Parathyroid adenoma (tissue), 2 donors: ENCODE data around the gene ETS1.

ENCODE experiments used
- H2AFZ ChIP-seq: fragments of 300-600 bp; sonication (generic); one replicate; pipeline ENCODE4 v1.7.0; 2017; ENCODE audit warnings: antibody characterized with exemption, mild to moderate bottlenecking
- H3K27ac ChIP-seq: fragments of 300-600 bp; sonication (generic); one replicate; pipeline ENCODE4 v1.7.0; 2017
- H3K27me3 ChIP-seq: fragments of 300-600 bp; sonication (generic); one replicate; pipeline ENCODE4 v1.7.0; 2017; ENCODE audit warnings: low read length; ENCODE audit not compliant: control insufficient read depth, insufficient read depth
- H3K36me3 ChIP-seq: fragments of 300-600 bp; sonication (generic); one replicate; pipeline ENCODE4 v1.7.0; 2017; ENCODE audit warnings: low read length; ENCODE audit not compliant: control insufficient read depth, insufficient read depth
- H3K4me1 ChIP-seq: fragments of 300-600 bp; sonication (generic); one replicate; pipeline ENCODE4 v1.7.0; 2017; ENCODE audit warnings: control low read depth
- H3K4me2 ChIP-seq: fragments of 300-600 bp; sonication (generic); one replicate; pipeline ENCODE4 v1.7.0; 2017; ENCODE audit warnings: low read length
- H3K4me3 ChIP-seq: fragments of 300-600 bp; sonication (generic); one replicate; pipeline ENCODE4 v1.7.0; 2017; ENCODE audit warnings: low read depth, low read length
- H3K79me2 ChIP-seq: fragments of 300-600 bp; sonication (generic); one replicate; pipeline ENCODE4 v1.7.0; 2017; ENCODE audit warnings: control low read depth
- H3K9ac ChIP-seq: fragments of 300-600 bp; sonication (generic); one replicate; pipeline ENCODE4 v1.7.0; 2017; ENCODE audit warnings: mild to moderate bottlenecking
- H3K9me3 ChIP-seq: fragments of 300-600 bp; sonication (generic); one replicate; pipeline ENCODE4 v1.7.0; 2017; ENCODE audit warnings: low read length; ENCODE audit not compliant: control insufficient read depth
- TF ChIP-seq, protein P1 (sequence below): fragments of 300-600 bp; sonication (generic); IDR thresholded peaks from one replicate; pipeline ENCODE4 v1.7.0; 2017; ENCODE audit warnings: antibody characterized with exemption, mild to moderate bottlenecking
- donor health status: primary hyperparathyroidism.

ETS1 gene

DNA sequence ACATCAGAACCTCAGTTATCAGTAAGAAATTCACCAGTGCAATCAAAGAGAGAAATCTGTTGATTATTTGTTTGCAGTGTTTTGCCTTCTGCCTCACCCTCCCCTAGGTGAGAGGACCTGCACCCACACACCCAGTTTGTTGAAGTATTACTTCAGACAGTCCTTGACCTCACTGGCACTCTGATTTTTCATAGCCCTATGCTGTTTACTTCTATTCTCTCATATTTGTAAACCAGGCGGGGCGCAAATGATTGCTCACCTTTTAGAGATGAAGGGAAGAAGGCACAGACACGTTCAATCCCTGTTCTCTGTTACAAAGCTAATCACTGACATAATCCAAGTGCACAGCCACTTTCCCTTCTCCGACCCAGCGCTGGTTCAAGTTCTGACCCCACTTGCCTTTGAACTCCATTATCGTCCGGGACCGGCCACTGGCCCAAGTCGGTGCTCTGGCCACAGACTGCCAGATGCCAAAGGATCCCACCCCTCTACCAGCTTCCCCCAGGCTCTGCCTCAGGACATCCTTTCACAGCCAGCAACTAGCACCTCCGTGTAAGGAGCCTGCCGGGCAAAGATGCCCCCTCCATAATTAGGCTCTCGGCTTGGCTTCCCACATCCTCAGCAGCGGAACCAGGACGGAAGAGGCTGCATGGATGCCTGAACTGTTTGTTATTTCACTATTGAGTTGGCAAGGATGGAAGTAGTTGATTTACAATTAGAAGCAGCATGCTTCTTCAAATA lies 1.7 kb downstream of the ETS1 start:
- TF ChIP-seq, protein P1, sequence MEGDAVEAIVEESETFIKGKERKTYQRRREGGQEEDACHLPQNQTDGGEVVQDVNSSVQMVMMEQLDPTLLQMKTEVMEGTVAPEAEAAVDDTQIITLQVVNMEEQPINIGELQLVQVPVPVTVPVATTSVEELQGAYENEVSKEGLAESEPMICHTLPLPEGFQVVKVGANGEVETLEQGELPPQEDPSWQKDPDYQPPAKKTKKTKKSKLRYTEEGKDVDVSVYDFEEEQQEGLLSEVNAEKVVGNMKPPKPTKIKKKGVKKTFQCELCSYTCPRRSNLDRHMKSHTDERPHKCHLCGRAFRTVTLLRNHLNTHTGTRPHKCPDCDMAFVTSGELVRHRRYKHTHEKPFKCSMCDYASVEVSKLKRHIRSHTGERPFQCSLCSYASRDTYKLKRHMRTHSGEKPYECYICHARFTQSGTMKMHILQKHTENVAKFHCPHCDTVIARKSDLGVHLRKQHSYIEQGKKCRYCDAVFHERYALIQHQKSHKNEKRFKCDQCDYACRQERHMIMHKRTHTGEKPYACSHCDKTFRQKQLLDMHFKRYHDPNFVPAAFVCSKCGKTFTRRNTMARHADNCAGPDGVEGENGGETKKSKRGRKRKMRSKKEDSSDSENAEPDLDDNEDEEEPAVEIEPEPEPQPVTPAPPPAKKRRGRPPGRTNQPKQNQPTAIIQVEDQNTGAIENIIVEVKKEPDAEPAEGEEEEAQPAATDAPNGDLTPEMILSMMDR = no peak
- peak overlapping the region; percentile 39 for H3K27ac ChIP-seq

DNA sequence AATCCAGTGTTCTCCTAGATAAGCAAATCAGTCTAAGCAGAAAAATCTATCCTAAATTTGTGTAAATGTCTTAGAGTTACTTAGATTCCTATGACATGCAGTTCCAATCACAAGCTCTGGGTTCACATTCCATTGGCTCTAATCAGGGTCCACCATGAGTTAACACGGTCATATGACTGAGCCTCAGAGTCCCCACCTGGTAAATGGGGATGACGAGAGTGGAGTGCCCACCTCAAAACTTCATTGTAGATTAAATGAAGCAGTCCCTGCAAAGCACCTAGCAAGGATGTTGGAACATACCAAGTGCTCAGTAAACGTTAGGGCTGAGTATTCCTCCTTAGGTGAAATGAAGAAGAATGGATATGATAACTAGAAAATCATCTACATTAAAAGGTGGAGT lies 3.1 kb downstream of the ETS1 start:
- no peak overlapping the region for H3K9ac ChIP-seq
- no peak overlapping the region for H2AFZ ChIP-seq
- no peaks in the 10 kb centered on the region for H3K4me1 ChIP-seq
- TF ChIP-seq, protein P1 = no peak
- H3K4me2 ChIP-seq = no peak overlapping the region
- no peaks in the 10 kb centered on the region for H3K36me3 ChIP-seq
- no peaks in the 10 kb centered on the region for H3K27me3 ChIP-seq
- H3K4me3 ChIP-seq = no peak overlapping the region
- no peak overlapping the region for H3K27ac ChIP-seq
- no peaks in the 10 kb centered on the region for H3K9me3 ChIP-seq
- H3K79me2 ChIP-seq = no peaks in the 10 kb centered on the region

More for the DNA sequence above, 1.7 kb downstream of the ETS1 start:
- H3K27me3 ChIP-seq = no peaks in the 10 kb centered on the region
- H3K4me2 ChIP-seq = no peak overlapping the region
- no peak overlapping the region for H3K9ac ChIP-seq
- H3K79me2 ChIP-seq = no peaks in the 10 kb centered on the region
- peak overlapping the region; percentile 23 for H3K4me3 ChIP-seq
- no peak overlapping the region for H2AFZ ChIP-seq
- no peaks in the 10 kb centered on the region for H3K9me3 ChIP-seq
- no peaks in the 10 kb centered on the region for H3K36me3 ChIP-seq
- no peaks in the 10 kb centered on the region for H3K4me1 ChIP-seq

DNA sequence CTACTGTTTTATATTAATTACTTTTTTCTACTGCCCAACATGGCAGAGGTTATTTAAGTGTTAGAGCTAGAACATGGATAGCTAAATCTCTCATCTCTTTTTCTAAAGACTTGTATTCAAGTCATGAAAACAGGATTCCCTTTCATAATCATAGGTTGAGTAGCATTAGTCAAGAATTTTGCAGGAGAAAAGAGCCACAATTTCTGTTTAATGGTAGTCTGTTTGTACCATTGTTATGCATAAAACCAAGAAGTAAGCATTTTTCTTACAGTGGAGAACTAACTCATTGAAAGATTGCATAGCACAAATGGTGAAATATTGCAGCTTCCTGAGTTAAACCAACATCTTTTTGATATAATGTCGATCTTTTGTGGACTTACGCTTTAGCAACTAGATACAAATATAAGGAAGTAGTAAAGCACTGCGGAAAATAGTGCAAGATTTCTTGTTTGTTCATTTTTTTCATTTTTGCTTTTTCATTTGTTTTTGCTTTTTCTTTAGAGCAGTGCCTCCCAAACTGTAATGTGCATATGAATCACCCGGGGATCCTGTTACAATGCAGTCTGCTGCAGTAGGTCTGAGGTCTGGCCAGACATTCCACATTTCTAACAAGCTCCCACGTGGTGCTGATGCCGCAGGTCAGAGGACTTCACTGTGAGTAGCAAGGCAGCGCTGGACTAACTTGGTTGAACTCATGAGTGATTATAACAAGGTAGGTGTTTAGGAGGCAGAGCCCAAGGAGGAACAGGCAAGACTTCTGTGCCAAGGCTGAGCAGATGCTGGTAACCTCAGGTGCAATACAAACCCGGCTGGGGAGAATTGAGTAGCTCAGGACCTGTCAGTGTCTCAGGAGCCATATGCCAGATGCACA lies 4.6 kb downstream of the ETS1 start:
- Histone ChIP-seq H3K36me3 (no peaks in the 10 kb centered on the region), H3K27me3 (no peaks in the 10 kb centered on the region), H3K4me3 (peak overlapping the region; percentile 5), H2AFZ (no peak overlapping the region), H3K4me1 (no peaks in the 10 kb centered on the region), H3K79me2 (no peaks in the 10 kb centered on the region), H3K27ac (no peak overlapping the region), H3K9me3 (no peaks in the 10 kb centered on the region), H3K4me2 (peak overlapping the region; percentile 42), H3K9ac (no peak overlapping the region)
- TF ChIP-seq, protein P1 = no peak

DNA sequence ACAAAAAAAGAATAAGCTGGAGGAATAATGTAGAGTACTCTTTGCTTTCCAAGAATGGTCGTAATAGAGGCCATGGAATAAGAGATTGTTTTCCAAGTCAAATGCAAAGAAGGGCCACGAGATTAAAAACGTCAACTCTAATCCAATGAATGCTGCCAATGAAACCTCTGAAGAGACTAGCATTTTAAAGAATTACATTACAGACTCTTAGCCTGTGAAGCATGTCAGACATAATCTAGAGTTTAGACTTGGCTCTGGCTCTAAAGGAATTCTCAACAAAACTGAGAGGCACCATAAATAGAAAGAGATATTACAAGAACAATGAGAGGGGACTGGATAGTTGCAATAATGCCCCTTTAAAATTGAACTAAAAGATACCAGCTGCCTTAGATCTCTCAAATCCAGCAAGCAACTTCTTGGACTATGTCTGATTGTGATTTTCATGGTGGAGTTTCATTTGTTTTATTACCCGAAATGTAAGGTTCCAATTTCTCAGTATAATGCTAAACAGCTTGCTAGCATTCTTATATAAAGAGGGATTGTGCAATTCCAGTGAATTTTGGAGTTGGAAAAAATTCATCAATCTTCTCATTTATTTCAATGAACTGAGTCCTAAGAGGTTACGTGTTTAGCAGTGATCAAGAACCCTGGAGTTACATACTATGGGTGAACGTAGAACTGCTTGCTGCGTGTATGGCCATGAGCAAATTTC lies 5.6 kb downstream of the ETS1 start:
- no peak overlapping the region for H3K9ac ChIP-seq
- no peaks in the 10 kb centered on the region for H3K36me3 ChIP-seq
- no peaks in the 10 kb centered on the region for H3K79me2 ChIP-seq
- H3K9me3 ChIP-seq = no peaks in the 10 kb centered on the region
- no peaks in the 10 kb centered on the region for H3K4me1 ChIP-seq
- H3K27ac ChIP-seq = no peak overlapping the region
- TF ChIP-seq, protein P1 = no peak
- no peaks in the 10 kb centered on the region for H3K27me3 ChIP-seq
- H3K4me2 ChIP-seq = no peak overlapping the region
- H3K4me3 ChIP-seq = no peak overlapping the region
- H2AFZ ChIP-seq = no peak overlapping the region
